Peyer's patch (tissue), 4 donors: Measurements from ENCODE around the gene PML.
"Not testable (repeated sequence)": the region's sequence is repeated elsewhere in the genome, so short reads cannot be mapped to it uniquely, and the experiment has no call there.

ENCODE experiments used
- CTCF ChIP-seq, 6 experiments: fragments of 450-650 bp in 4 of 6; fragments of 200-600 bp in 2 of 6; sonication (generic) in 1 of 6; IDR thresholded peaks; one replicate each; pipeline ENCODE4 v1.5.1; 2017 to 2019; ENCODE audit warnings: antibody characterized with exemption in 6 of 6, mild to moderate bottlenecking in 3 of 6, moderate library complexity in 1 of 6
- POLR2A ChIP-seq, 2 donors: fragments of 450-650 bp; IDR thresholded peaks; one replicate each; pipeline ENCODE4 v1.5.1; 2017; ENCODE audit warnings: antibody characterized with exemption in 2 of 2, mild to moderate bottlenecking in 2 of 2, moderate library complexity in 2 of 2

- not testable (repeated sequence) for TF ChIP-seq CTCF, POLR2A (IDR thresholded peaks at IDR 0.05)
Measured at GRCh38 chr15:74094567-74094966, 100.1 kb downstream of the PML start.
